ENCODE data around the gene GID8.

DNA sequence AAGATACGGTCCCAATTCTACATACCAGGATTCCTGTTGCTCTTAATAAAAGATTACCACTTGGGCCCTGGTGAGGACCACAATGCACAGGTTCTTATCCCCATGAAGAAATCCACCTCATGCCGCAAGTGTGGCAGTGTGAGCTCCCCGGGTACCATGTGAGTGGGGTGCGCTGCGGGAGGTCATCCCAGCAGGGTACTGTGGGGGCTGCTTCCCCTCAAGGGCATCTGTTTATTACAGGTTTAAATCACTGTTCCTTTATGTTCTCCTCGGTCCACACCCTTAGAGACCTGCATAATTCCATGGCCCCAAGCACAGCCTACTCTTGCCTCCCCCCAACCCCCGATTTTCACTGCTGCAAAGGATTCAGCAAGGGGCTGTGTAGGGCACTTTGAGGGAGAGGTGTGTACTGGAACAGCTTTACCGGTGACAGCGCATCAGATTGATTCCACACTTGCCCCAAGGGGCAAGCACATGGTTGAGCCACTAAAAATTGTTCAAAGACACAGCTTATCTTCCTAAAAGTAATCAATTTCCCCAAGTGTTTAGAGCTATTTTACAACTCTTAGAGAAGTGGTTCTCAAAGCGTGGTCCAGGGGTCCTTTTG is 17.8 kb upstream of the GID8 start:
- TF ChIP-seq MXI1 (IDR thresholded peaks at IDR 0.05; ENCODE audit: borderline replicate concordance, low read depth, low read length) = no peak
- TF ChIP-seq, protein P1, sequence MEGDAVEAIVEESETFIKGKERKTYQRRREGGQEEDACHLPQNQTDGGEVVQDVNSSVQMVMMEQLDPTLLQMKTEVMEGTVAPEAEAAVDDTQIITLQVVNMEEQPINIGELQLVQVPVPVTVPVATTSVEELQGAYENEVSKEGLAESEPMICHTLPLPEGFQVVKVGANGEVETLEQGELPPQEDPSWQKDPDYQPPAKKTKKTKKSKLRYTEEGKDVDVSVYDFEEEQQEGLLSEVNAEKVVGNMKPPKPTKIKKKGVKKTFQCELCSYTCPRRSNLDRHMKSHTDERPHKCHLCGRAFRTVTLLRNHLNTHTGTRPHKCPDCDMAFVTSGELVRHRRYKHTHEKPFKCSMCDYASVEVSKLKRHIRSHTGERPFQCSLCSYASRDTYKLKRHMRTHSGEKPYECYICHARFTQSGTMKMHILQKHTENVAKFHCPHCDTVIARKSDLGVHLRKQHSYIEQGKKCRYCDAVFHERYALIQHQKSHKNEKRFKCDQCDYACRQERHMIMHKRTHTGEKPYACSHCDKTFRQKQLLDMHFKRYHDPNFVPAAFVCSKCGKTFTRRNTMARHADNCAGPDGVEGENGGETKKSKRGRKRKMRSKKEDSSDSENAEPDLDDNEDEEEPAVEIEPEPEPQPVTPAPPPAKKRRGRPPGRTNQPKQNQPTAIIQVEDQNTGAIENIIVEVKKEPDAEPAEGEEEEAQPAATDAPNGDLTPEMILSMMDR (conservative IDR thresholded peaks at IDR 0.05; ENCODE audit: low read depth, low read length) = no peak
- no peak for TF ChIP-seq POLR2A (IDR thresholded peaks at IDR 0.05; ENCODE audit: low read depth, low read length)
- no peak for TF ChIP-seq MAZ (IDR thresholded peaks at IDR 0.05; ENCODE audit: borderline replicate concordance, low read depth, low read length)
- TF ChIP-seq FOS (IDR thresholded peaks at IDR 0.05; ENCODE audit: low read depth, low read length) = no peak
- no peak for TF ChIP-seq RAD21 (IDR thresholded peaks at IDR 0.05; ENCODE audit: low read length)
- TF ChIP-seq RCOR1 (IDR thresholded peaks at IDR 0.05; ENCODE audit: insufficient replicate concordance, low read length) = no peak
- no peak for TF ChIP-seq BHLHE40 (IDR thresholded peaks at IDR 0.05; ENCODE audit: low read depth, low read length)
- TF ChIP-seq, protein P2, sequence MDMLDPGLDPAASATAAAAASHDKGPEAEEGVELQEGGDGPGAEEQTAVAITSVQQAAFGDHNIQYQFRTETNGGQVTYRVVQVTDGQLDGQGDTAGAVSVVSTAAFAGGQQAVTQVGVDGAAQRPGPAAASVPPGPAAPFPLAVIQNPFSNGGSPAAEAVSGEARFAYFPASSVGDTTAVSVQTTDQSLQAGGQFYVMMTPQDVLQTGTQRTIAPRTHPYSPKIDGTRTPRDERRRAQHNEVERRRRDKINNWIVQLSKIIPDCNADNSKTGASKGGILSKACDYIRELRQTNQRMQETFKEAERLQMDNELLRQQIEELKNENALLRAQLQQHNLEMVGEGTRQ (IDR thresholded peaks at IDR 0.05; ENCODE audit: low read depth, low read length) = no peak
- no peak for TF ChIP-seq RFX5 (IDR thresholded peaks at IDR 0.05; ENCODE audit: low read depth, low read length)
- TF ChIP-seq MAFK (IDR thresholded peaks at IDR 0.05; ENCODE audit: low read depth, low read length) = no peak

All from IMR-90 (cell line).